Measurements from ENCODE around the gene COX18.

Gene COX18

DNA sequence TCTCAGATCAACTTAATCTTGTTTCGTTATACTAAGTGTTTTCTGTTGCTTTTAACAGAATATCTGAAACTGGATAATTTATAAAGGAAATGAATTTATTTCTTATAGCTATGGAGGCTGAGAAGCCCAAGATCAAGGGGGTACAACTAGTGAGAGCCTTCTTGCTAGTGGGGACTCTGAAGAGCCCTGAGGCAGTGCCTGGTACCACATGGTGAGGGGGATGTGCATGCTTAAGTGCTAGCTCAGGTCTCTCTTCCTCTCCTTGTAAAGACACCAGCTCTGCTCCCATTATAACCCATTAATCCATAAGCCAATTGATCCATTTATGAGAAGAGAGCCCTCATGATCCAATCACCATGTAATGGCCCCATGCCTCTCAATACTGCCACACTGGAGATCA lies 17.9 kb downstream of the COX18 start:
- no peak for DNase-seq

DNA sequence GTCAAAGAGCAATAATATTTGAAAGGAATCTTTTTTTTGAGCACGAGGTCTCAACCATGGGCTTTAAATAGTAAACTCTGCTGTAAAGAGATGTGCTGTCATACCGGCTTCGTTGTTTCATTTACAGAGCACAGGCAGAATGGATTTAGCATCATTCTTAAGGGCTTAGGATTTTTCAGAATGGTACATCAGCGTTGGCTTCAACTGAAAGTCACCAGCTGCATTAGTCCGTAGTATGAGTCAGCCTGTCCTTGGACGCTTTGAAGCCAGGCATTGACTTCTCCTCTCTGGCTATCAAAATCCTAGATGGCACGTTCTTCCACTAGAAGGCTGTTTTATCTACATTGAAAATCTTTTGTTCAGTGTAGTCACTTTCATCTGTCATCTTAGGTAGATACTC lies 23.6 kb downstream of the COX18 start:
- no peak for DNase-seq

DNA sequence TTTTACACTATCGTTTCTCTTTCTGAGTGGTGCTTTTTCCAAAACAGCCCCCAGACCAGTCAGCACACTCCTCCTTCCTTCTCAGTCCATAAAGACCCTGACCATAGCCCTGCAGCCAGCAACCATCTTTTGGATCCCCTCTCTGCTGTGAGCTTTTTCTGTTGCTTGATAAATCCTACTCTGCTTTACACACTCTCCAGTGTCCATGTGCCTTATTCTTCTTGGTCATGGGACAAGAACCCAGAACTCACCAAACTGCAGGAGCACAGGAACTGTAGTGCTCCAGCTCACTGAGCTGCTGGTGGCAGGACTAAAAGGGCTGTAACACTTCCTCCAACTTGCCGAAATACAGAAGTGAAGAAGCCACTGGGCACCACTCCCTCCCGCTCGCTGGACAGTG lies 32.5 kb downstream of the COX18 start:
- no peak for DNase-seq

DNA sequence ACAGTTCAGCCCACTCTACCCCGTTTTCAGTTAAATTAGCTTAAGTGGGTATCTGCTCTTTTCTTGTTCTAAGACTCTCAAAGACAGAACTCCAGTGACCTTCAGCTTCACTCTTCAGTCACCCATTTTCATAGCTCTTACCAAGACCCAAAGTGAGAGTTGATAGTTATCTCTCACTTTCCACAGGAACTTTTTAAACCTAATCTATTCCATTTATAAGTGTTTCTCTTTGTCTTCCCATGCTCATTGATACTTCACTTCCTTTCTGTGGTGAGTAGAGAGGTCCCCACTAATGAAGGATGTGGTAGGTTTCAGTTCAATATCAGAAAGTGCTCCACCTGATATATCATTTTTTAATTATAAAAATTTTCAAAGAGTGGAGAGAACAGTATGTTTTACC lies 33.4 kb downstream of the COX18 start:
- DNase-seq: no peak

DNA sequence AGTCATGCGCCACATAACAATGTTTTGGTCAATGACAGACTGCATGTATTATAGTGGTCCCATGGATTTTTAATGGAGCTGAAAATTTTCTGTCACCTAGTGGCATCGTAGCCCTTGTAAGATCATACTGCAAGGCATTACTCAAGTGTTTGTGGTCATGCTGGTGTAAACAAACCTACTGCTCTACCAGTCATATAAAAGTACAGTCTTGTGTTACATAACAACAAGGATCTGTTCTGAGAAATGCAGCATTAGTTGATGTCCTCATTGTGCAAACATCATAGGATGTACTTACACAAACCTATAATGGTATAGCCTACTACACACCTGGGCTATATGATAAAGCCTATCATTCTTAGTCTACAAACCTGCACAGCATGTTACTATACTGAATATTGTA lies 34.6 kb downstream of the COX18 start:
- DNase-seq: no peak

DNA sequence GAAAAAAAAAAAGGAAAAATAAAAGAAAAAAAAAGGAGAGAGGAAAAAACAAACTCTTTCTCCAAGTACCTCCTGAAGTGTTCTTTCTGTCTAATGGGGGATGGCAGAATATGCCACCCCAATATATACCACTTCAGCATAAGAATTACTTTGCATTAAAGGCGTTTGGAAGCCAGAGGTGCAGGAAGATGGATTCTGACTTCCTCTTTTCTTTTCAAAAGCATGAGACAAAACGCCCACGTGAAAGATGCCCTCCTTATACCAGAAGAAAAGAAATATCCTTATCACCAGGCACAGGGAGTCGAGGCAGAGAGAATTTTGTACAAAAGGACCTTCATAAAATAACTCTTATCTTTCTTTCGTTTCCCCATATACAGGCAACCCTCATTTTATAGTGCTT lies 40.9 kb downstream of the COX18 start:
- DNase-seq: no peak

DNA sequence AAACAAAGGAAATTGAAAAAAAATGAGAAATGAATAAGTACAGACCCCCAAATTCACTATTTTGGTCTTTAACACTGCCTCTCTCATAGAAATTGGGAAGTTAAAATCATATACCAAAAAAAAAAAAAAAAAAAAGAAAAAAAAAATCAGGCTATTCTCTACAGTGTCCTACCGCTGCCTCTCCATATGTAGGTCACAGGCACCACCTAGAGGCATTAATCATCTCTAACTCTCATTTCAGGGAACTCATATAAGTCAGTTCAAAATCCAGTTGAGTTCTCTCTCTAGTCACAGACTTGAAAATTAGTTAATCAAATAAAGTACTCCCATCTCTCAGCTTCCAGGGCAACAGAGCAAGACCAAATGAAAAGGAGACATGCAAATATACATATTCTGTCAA lies 47.9 kb downstream of the COX18 start:
- DNase-seq: no peak

DNA sequence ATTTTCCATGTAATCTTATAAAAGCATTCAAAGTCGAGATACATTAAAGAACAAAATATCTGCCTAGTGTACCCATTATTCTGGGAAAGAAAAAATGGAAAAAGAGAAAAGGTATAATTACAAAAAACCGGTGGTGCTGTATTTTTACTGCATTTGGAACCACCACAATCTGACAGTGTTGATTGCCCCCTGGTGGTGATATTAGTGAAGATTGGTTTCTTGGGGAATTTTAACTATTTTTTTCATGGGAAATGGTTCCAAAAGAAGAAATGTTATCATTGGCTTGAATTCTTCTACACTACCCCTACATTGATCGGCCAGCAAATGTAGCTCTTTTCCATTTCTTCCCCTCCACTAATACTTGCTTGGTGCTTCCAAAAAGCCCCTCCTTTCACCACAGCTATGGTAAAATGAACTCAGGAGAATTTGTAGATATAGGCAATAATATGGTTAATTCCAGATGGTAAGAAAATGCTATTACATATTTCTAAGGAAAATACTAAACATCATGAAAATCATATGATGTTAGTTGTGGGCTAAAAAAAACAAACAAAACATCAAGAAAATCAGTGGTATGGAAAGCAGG lies 50.0 kb downstream of the COX18 start:
- peak in 2 of 6 experiments; percentile 7 to 26 for DNase-seq

DNA sequence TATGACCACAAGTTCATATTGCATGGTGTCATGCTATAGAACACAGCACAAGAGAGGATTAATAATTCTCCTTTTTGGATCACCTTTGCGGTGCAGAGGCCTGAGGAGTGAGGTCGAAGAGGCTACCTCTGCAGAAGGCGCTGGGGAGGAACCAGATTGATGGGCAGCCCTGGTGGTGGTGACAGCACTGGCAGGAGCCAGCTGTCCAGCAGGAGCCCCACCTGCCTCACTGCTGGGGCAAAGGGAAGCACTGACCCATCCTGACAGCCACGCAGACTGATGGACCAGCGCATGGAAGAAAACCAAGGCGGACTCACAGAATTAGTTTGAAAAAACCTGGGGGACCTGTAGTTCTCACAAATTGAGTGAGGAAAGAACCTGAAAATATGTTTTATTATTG lies 50.9 kb downstream of the COX18 start:
- DNase-seq: no peak

DNA sequence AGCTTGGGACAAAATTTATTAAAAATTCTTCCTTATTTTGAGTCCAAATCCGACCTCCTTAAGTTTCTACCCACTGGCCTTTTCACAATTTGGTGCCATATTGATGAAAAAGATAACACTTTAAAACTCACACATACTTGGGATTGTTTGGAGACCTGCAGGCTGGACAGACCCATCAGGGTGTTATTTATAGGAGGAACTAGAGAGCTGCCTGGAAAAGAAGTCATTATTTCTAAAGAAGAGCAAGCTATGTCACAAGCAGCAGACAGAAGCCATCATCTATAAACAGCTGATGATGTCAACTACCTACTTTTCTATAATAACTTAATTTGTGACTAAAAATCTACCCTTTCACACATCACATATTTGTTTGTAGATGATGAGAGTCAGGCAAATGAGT lies 56.2 kb downstream of the COX18 start:
- DNase-seq: no peak

DNA sequence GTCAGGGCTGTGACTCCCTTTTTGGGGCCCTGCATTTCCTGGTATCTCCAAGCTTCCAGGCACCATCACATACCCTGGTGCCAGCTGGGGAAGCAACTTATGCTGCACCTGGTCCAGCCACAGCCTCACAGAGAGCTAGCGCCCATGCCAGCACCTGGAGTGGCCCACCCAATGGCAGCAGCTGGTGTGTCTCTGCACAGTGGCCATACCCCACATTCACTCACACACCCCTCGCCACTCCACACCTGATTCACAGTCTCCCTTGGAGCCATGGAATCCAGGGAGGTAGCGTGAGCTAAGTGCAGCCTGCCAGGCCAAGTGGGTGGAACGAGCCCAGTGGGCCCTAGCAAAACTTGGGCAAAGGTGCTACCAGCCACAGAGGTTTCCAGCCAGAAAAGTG lies 56.8 kb downstream of the COX18 start:
- no peak for DNase-seq

DNA sequence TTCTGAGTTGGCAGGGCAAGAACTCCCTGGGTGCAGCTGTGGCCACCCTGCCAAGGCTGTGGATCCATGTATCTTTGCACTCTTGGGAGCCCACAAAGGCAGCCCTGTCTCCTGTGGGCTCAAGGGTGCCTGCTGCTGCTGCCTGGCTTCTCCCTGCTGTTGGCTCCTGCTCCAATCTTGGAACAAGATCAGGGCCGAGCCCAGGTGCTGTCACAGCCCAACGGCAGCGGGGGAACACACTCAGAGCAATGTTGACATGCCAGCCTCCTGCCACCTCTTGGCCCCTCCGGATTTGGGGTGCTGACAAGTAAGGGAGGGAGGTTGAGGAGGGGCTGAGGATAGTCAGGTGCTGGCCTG lies 57.9 kb downstream of the COX18 start:
- no peak for DNase-seq

DNA sequence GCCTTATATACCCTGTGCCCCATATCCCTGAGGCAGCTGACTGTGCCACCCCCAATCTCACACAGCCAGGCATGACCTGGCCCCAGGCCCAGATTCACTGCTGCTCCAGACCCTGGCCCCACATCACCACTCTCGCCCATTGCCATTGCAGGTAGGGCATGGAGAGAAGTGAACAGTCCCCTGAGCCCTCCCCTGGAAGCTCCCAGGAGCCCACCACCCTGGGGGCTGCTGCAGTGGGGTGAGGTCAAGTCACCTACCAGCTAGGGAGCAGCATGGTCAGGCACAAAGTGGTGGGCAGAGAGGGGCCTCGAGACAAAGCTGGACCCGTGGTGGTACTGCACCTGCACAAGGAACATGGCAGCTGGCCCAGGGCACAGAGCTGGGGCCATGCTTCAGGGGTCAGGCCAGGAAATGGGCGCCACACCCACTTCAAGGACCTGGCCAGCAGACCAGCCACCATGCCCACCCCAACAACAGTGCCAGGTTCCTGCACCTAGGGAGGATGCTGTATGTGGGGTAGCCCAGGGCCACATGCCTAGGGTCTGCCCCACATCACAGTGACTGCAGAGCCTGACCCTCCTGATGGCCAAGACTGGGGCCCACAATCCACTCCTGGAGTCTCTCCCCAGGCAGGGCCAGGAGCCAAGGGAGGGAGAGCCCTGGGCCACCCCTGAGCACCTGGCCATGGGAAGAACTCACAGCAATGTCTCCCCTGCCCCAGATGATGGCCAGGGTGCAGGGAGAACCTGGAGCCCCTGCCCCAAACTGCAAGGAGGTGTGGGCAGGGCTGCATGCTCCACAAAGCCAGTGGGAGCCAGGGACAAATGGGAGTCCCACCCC lies 58.5 kb downstream of the COX18 start:
- DNase-seq: no peak

DNA sequence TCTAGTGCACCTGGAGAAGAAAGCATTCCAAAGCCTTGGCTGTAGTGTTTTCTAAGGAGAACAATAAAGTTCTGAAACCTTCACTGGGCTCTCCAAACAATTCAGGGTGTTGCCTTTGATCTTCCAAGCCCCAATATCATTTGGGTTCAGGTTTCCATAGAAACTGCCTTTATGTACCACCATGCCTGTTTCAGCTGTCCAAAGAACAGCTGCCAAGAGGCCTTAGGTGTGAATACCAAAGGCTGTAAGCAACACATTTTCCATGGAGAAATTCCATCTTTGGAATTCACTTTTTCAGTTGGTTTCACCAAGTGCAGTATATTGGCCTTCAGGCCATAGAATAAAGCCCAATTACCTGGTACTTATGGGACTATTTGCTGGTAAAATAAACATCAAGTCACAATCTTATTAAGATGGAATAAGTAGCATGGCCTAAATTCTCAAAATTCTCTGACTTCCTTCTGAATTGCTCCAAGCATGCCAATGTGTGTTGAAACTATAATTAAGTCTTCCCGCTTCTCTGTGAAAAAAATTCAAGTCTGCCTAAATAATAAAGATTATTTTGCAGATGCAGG lies 61.9 kb downstream of the COX18 start:
- no peak for DNase-seq

DNA sequence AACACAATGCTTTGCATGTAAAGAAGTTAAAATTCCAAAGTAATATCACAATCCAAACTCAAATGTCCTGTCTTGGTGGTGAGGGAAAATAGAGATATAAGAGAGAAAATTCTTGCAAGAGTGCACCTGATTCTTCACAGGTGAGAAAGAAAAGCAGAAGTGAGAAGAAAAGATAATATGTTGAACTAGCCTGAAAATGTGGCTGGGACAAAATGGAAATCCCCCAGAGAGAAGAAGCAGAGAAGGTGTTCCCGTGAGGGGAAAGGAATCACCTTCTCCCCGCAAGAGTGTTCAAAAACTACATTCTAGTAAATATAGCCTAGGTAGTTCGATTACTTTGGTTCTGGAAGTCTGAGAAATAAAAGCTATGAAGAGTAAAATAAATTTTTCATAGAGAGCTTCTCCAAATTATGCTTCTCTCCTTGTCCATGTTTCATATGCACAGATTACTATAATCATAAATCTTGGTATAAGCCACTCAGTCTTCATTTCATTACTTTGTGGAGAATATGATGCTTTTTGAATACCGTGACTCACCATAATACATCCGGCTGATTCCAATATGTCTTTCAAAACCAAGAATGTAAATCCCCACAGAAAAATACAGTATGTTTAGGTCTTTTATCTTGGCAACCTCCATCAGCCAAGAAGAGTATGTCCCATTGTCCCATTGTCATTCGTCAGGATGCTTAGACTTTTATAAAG lies 63.1 kb downstream of the COX18 start:
- no peak for DNase-seq

DNA sequence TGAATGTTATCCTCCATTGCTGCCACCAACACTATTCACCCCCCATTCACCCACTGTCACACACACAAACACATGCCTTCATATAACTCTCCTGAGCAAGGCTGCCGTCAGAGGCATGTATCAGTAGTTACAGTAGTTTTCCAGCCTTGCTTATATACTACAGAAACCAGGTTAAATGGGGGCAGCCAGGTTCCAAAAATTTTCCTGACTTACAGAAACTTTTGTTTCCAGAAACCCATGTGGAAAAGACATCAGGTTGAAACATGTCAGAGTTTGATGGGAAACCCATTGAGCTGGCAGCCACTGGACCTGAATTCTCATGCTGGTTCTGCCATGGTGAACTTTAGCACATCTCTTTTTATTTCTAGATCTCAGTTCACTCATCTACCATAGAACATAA lies 64.0 kb downstream of the COX18 start:
- no peak for DNase-seq

Data from stimulated activated naive CD4-positive, alpha-beta T cell (primary cell).